HFFc6 (cell line): ENCODE data around the gene KEL. TPM values are rescaled to one million over a fixed set of nuclear protein-coding genes. Genes with fewer than 3 reads are reported as not detected.

Experiments
- DNase-seq: peaks from one replicate; pipeline ENCODE4 v3.0.0-alpha.2; 2018
- H3K27ac Mint-ChIP-seq: 2 replicates; pipeline ENCODE4 v1.8.0; 2020; ENCODE audit warnings: mild to moderate bottlenecking, mixed read lengths
- H3K27me3 Mint-ChIP-seq: 2 replicates; pipeline ENCODE4 v1.8.0; 2021; ENCODE audit warnings: mild to moderate bottlenecking, moderate library complexity, mixed read lengths; ENCODE audit not compliant: insufficient read depth
- H3K36me3 Mint-ChIP-seq: 2 replicates; pipeline ENCODE4 v1.8.0; 2021; ENCODE audit warnings: low read depth, mixed read lengths
- H3K4me1 Mint-ChIP-seq: 2 replicates; pipeline ENCODE4 v1.8.0; 2020; ENCODE audit warnings: low read depth, mixed read lengths
- H3K4me3 Mint-ChIP-seq: 2 replicates; pipeline ENCODE4 v1.8.0; 2020; ENCODE audit warnings: mild to moderate bottlenecking, moderate library complexity, mixed read lengths
- H3K9me3 Mint-ChIP-seq: 2 replicates; pipeline ENCODE4 v1.8.0; 2020; ENCODE audit warnings: mild to moderate bottlenecking, mixed read lengths
- CTCF ChIP-seq: fragments of 200-600 bp; sonication (generic); IDR thresholded peaks from 2 replicates; pipeline ENCODE4 v1.5.0; 2021; ENCODE audit warnings: antibody characterized with exemption, mild to moderate bottlenecking
- total RNA-seq, 6 experiments: library from RNA; stranded (reverse); fragmentation: NEBNext Ultra II Directional; extraction: Animal tissue kit (Norgen Biotek cat#: 25700); gene quantifications; 2 replicates in 1 of 6; 3 replicates in 5 of 6; pipeline ENCODE4 v1.2.3, GENCODE V29; 2021

Gene KEL
- total RNA-seq, 6 experiments from 2014 or later = not detected

GRCh38 chr7:142919656-142920055, 42.5 kb downstream of the KEL start:
- Mint-ChIP-seq H3K27me3 (peaks cover 7% of the 10 kb centered on the region; the same call in 1 of the 2 replicates), H3K4me1 (no peaks in the 10 kb centered on the region), H3K9me3 (peaks cover 3% of the 10 kb centered on the region; the same call in 1 of the 2 replicates), H3K4me3 (no peak overlapping the region), H3K27ac (no peak overlapping the region), H3K36me3 (no peaks in the 10 kb centered on the region)
- no peak for TF ChIP-seq CTCF
- DNase-seq = no peak

GRCh38 chr7:142918901-142919300, 43.3 kb downstream of the KEL start:
- no peak for DNase-seq
- H3K27ac Mint-ChIP-seq = no peak overlapping the region
- H3K4me1 Mint-ChIP-seq = no peaks in the 10 kb centered on the region
- H3K9me3 Mint-ChIP-seq = peaks cover 3% of the 10 kb centered on the region; the same call in 1 of the 2 replicates
- no peak for TF ChIP-seq CTCF
- H3K36me3 Mint-ChIP-seq = no peaks in the 10 kb centered on the region
- peaks cover 7% of the 10 kb centered on the region for H3K27me3 Mint-ChIP-seq
- no peak overlapping the region for H3K4me3 Mint-ChIP-seq

- Mint-ChIP-seq H3K4me3 (no peak overlapping the region), H3K27ac (no peak overlapping the region), H3K4me1 (no peaks in the 10 kb centered on the region), H3K36me3 (no peaks in the 10 kb centered on the region), H3K27me3 (peaks cover 8% of the 10 kb centered on the region), H3K9me3 (peaks cover 3% of the 10 kb centered on the region; the same call in 1 of the 2 replicates)
- TF ChIP-seq CTCF = no peak
- no peak for DNase-seq
These were observed 44.7 kb downstream of the KEL start for GRCh38 chr7:142917447-142917846.

- Mint-ChIP-seq H3K4me3 (no peak overlapping the region), H3K27ac (no peak overlapping the region), H3K4me1 (no peaks in the 10 kb centered on the region), H3K27me3 (peaks cover 12% of the 10 kb centered on the region), H3K36me3 (no peaks in the 10 kb centered on the region), H3K9me3 (peaks cover 3% of the 10 kb centered on the region; the same call in 1 of the 2 replicates)
- TF ChIP-seq CTCF = no peak
- DNase-seq = no peak
These were observed 45.7 kb downstream of the KEL start for GRCh38 chr7:142916508-142916907.

GRCh38 chr7:142915315-142915714, 46.8 kb downstream of the KEL start:
- Mint-ChIP-seq H3K36me3 (no peaks in the 10 kb centered on the region), H3K4me1 (no peaks in the 10 kb centered on the region), H3K27me3 (peaks cover 13% of the 10 kb centered on the region), H3K4me3 (no peak overlapping the region), H3K9me3 (no peaks in the 10 kb centered on the region), H3K27ac (no peak overlapping the region)
- TF ChIP-seq CTCF = no peak
- DNase-seq = no peak

GRCh38 chr7:142914121-142914520, 48.0 kb downstream of the KEL start:
- Mint-ChIP-seq H3K4me3 (no peak overlapping the region), H3K4me1 (no peaks in the 10 kb centered on the region), H3K27ac (no peak overlapping the region), H3K36me3 (no peaks in the 10 kb centered on the region), H3K27me3 (peaks cover 11% of the 10 kb centered on the region), H3K9me3 (no peaks in the 10 kb centered on the region)
- TF ChIP-seq CTCF = no peak
- DNase-seq = no peak
